ENCODE results near the gene ITGA7.

ITGA7 gene

DNA sequence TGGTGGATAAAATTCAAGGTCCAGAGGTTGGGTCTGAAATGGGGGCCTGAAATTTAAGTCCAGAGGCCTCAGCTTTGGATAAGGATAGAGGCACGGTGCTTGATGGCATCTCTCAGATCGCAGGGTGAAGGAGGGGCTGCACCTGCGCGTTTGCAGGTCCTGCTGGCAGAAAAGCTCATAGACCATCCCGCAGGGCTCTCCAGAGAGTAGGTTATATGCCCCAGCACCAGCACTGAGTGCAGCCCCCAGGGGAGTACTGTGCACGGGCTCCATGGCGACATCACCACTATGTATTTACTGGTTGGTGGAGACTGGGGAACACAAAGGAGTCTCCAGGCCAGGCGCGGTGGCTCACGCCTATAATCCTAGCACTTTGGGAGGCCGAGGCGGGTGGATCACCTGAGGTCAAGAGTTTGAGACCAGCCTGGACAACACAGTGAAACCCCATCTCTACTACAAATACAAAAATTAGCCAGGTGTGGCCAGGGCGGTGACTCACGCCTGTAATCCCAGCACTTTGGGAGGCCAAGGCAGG, 25.4 kb upstream of the ITGA7 start:
- H3K27ac ChIP-seq = no peak overlapping the region
- TF ChIP-seq, protein P1, sequence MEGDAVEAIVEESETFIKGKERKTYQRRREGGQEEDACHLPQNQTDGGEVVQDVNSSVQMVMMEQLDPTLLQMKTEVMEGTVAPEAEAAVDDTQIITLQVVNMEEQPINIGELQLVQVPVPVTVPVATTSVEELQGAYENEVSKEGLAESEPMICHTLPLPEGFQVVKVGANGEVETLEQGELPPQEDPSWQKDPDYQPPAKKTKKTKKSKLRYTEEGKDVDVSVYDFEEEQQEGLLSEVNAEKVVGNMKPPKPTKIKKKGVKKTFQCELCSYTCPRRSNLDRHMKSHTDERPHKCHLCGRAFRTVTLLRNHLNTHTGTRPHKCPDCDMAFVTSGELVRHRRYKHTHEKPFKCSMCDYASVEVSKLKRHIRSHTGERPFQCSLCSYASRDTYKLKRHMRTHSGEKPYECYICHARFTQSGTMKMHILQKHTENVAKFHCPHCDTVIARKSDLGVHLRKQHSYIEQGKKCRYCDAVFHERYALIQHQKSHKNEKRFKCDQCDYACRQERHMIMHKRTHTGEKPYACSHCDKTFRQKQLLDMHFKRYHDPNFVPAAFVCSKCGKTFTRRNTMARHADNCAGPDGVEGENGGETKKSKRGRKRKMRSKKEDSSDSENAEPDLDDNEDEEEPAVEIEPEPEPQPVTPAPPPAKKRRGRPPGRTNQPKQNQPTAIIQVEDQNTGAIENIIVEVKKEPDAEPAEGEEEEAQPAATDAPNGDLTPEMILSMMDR (IDR thresholded peaks at IDR 0.05) = no peak

DNA sequence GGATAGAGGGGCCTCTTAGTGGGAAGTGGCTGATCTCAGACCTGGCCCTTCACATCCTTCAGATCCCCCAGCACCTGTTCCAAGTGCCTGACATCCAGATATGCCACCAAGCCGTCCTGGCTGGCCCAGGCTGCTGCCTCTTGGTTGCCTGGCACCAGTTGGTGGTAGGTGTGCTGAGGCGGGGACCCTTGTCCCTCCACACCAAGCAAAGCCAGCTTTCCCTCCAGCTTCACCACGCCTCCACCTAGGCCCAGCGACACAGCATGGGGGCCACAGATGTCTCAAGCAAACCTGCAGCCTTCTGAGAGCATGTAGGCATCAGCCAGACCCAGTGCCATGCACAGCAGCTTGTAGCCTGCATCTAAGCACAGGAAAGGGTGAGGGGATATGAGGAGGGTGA, 24.6 kb upstream of the ITGA7 start:
- H3K27ac ChIP-seq = no peak overlapping the region
- no peak for TF ChIP-seq ZFX (IDR thresholded peaks at IDR 0.05; ENCODE audit: borderline replicate concordance)
- TF ChIP-seq, protein P1 (IDR thresholded peaks at IDR 0.05) = no peak

DNA sequence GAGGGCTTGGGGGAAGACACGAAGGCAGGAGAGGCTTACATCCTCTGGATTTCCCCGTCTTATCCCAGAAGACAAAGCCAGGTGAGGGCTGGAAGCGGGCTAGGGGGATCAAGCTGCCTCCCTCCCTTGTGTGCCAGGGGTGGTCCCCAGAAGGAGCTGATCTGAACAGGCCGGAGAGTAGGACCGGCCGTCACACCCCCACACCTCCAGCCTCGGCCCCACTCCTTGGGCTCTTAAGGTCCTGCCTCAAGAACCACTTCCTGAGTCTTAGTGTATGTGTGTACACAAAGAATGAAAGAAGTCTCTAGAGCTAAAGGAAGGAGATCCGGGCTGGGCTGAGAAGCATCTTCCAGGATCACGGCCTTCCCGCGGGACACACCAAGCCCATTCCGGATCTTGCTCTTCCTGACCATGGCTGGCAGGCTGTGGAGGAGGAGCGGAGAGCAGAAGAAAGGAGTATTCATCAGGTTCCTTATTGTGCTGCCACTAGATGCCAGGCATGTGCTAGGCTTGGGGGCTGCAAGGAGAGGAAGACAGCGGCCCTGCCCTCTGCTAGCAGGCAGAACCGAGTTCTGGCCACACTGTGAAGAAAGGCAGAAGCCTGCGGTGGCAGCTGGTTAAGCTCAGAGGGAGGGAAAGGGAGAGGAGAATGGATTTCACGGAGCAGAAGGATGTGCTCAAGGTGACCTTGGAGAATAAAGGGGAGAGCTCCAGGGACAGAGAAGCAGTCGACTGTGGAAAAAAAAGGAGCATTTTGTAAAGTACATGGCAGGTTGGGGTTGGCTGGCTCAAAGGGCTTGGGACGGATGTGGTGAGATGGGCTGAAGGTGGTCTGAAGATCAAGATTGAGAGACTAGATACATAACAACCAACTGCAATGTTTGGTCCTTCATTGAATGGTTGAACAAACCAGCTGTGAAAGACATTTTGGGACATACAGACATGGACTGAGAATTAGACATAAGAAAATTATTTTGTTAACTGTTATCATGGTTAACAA, 22.4 kb upstream of the ITGA7 start:
- TF ChIP-seq, protein P1 (IDR thresholded peaks at IDR 0.05) = no peak
- TF ChIP-seq ZFX (IDR thresholded peaks at IDR 0.05; ENCODE audit: borderline replicate concordance) = no peak
- H3K27ac ChIP-seq = peak overlapping the region; percentile 99

DNA sequence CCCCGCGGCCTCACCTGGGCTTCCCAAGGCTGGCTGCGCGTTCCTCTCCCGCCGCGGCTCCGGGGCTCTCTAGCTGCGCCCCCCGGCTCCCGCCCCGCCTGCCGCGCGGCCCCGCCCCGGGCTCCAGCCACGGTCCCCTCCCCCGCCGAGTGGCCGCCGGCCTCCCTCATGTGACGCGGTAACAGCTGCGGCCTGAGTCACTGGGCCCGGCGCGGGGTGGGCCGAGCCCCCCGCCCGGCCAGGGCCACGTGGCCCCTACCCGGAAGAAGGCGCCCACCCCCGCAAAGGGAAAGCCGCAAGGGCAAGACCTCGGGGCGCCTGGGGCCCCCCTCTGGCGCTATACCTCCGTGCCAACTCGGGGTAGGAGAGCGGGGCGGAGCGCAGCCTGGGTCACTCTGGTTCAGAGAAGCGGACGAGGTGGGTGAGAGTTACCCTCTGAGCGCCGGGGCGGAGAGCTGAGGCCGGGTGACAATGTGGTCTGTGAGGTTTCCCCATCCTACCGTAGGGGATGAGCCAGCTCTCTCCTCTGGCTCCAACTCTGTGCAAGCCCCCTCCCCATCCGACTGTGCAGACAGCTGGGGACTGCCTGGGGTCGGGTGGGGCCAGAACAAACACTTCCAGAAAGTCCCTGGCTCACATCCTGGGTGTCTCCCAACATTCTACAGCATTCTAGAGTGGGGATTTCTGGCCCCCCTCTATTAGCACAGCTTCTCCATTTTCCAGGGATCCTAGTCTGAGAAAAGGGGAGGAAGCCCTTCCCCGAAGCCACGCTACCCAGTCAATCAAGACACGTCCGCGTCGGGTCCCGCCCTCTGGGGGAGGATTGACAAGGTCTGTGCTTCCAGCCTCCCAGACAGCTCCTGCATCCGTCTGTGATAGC, 21.5 kb upstream of the ITGA7 start, which contains the start of gene CD63:
TSS of gene CD63 (minus strand) at position 71 of the 880 bp plus-strand sequence. CDS start 668 bp downstream, outside the sequence.
- TF ChIP-seq, protein P1 (IDR thresholded peaks at IDR 0.05) = no peak
- no peak for TF ChIP-seq ZFX (IDR thresholded peaks at IDR 0.05; ENCODE audit: borderline replicate concordance)
- peak within 1 kb of the TSS; percentile 99 for H3K27ac ChIP-seq

DNA sequence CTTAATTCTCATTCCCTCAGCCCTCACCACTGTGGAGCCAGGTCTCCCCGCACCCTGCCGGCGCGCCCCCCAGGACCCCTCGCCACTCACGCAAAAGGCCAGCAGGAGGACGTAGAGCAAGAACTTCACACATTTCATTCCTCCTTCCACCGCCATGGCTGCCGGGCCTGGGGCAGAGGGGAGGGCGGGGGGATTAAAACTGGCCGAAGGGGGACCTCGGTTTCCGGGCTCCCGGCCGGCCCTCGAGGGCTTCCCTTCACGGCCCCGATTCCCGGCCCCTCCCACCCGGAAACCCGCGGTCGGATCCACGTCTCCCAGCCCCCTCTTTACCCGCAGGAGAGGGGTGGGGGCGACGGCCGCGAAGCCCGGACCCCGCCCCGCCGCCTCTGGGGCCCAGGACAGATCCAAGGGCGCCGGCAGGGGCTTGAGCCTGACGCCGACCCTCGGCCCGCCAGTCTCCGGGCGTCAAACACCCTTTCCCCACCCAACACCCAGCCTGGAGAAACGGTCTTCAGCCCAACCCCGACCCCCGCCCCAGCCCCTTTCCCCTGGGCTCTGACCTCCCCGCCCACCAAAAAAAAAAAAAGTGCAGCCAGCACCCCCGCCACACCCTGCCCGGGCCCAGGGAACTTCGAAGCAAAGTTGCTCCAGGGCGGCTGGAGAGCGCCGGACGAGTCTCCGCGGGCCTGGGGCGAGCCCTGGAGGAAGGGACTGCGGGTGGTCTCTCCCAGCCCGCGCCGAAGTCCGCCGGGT, 20.7 kb upstream of the ITGA7 start:
- no peak for TF ChIP-seq ZFX (IDR thresholded peaks at IDR 0.05; ENCODE audit: borderline replicate concordance)
- TF ChIP-seq, protein P1 (IDR thresholded peaks at IDR 0.05) = no peak
- H3K27ac ChIP-seq = peak overlapping the region; percentile 99

DNA sequence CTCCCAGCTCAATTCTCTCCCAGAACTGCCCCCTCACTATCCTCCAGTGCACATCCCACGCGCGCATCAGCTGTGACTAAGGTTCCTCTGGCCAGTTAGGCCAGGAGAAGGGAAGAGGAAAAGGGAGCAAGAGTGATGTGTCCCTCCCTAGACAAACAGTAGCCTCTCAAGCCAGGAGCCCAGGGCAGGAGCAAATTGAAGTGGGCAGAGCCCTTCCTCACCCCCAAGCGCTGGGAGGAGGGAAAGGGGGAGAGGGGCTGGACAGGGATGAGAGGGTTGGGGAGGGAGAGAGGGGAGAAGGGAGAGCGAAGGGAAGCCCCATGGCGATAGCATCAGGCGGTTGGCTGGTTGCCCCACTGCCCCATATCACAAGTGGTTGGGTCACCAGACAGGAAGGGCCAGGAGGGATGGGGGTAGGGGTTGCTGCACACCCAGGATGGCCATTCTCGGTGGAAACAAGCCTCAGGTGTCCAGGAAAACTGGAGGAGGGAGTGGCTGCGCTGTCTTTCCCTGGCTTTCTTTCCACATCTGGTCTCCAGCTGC, 20.0 kb upstream of the ITGA7 start:
- no peak for TF ChIP-seq ZFX (IDR thresholded peaks at IDR 0.05; ENCODE audit: borderline replicate concordance)
- TF ChIP-seq, protein P1 (IDR thresholded peaks at IDR 0.05) = no peak
- H3K27ac ChIP-seq = peak overlapping the region; percentile 99
